HepG2 (cell line): Measurements from ENCODE around the gene KRTAP20-4.

Source experiments
- CTCF ChIP-seq: sonication (generic); formaldehyde crosslinking; IDR thresholded peaks from 2 replicates; pipeline ENCODE4 v1.5.0; 2020; ENCODE audit warnings: mild to moderate bottlenecking, missing genetic modification reagents, moderate library complexity
- FOXA1 ChIP-seq, 2 experiments: fragments of 450-650 bp in 1 of 2; sonication (generic) in 1 of 2; formaldehyde crosslinking in 1 of 2; IDR thresholded peaks; 2 replicates each; pipeline versions ENCODE4 v1.4.0 to v1.6.1; 2016 to 2020; ENCODE audit warnings: missing genetic modification reagents in 1 of 2
- FOXC1 ChIP-seq: sonication (generic); formaldehyde crosslinking; IDR thresholded peaks from 2 replicates; pipeline ENCODE4 v1.8.0; 2022; ENCODE audit warnings: mild to moderate bottlenecking, missing genetic modification reagents, borderline replicate concordance
- NFE2L1 ChIP-seq: sonication (generic); formaldehyde crosslinking; IDR thresholded peaks from 2 replicates; pipeline ENCODE4 v1.4.0; 2020; ENCODE audit warnings: missing genetic modification reagents, mild to moderate bottlenecking, borderline replicate concordance
- NR2F2 ChIP-seq: IDR thresholded peaks from 2 replicates; pipeline ENCODE4 v1.6.1; 2012; ENCODE audit warnings: low read depth, inconsistent platforms, borderline replicate concordance
- POLR2AphosphoS5 ChIP-seq: IDR thresholded peaks from 2 replicates; pipeline ENCODE4 v1.6.1; 2012; ENCODE audit warnings: low read depth, low read length
- SKIL ChIP-seq: sonication (generic); formaldehyde crosslinking; IDR thresholded peaks from 2 replicates; pipeline ENCODE4 v1.8.0; 2022; ENCODE audit warnings: missing genetic modification reagents, mild to moderate bottlenecking, moderate library complexity, borderline replicate concordance
- SMAD1 ChIP-seq: sonication (generic); formaldehyde crosslinking; IDR thresholded peaks from 2 replicates; pipeline ENCODE4 v1.4.0; 2020; ENCODE audit warnings: missing genetic modification reagents, low read depth, mild to moderate bottlenecking, borderline replicate concordance
- SUZ12 ChIP-seq: fragments of 150-350 bp; IDR thresholded peaks from 2 replicates; pipeline ENCODE4 v1.6.1; 2014; ENCODE audit warnings: low read depth, low read length
- ZNF292 ChIP-seq: sonication (generic); formaldehyde crosslinking; IDR thresholded peaks from 2 replicates; pipeline ENCODE4 v1.8.1; 2022; ENCODE audit warnings: mild to moderate bottlenecking, low read depth, missing genetic modification reagents, borderline replicate concordance

GRCh38 chr21:30605968-30606367 lies 14.5 kb upstream of the KRTAP20-4 start:
- TF ChIP-seq CTCF (CRISPR knock-in tag) (no peak), SKIL (CRISPR knock-in tag) (no peak), NR2F2 (no peak), FOXC1 (CRISPR knock-in tag) (no peak), FOXA1 (IDR thresholded peaks at IDR 0.05) (no peak), FOXA1 (CRISPR knock-in tag; IDR thresholded peaks at IDR 0.05) (no peak), ZNF292 (CRISPR knock-in tag) (no peak), NFE2L1 (CRISPR knock-in tag) (no peak), SMAD1 (CRISPR knock-in tag) (no peak), POLR2AphosphoS5 (no peak), SUZ12 (no peak)
